ENCODE data around the gene BCL2A1.
"Not testable (repeated sequence)": the region's sequence is repeated elsewhere in the genome, so short reads cannot be mapped to it uniquely, and the experiment has no call there.

BCL2A1 gene

GRCh38 chr15:79919749-79920511 is 51.1 kb downstream of the BCL2A1 start:
- no peak for DNase-seq (ENCODE audit: low read depth, low spot score)
- no peak overlapping the region for H3K4me3 ChIP-seq (ENCODE audit: low read depth, low read length)
- in situ Hi-C loops (cut with HindIII; ENCODE audit: low sequenced_read_pairs): no loop called here
- no peak for TF ChIP-seq CTCF (IDR thresholded peaks at IDR 0.05; ENCODE audit: low read depth, low read length)

GRCh38 chr15:79919090-79919748 is 51.8 kb downstream of the BCL2A1 start:
- no peak overlapping the region for H3K4me3 ChIP-seq (ENCODE audit: low read depth, low read length)
- no peak for TF ChIP-seq CTCF (IDR thresholded peaks at IDR 0.05; ENCODE audit: low read depth, low read length)
- in situ Hi-C loops (cut with HindIII; ENCODE audit: low sequenced_read_pairs): no loop called here
- no peak for DNase-seq (ENCODE audit: low read depth, low spot score)

GRCh38 chr15:79918278-79918677 is 52.7 kb downstream of the BCL2A1 start:
- no peak for DNase-seq (ENCODE audit: low read depth, low spot score)
- in situ Hi-C loops (cut with HindIII; ENCODE audit: low sequenced_read_pairs): no loop called here
- no peak for TF ChIP-seq CTCF (IDR thresholded peaks at IDR 0.05; ENCODE audit: low read depth, low read length)
- no peak overlapping the region for H3K4me3 ChIP-seq (ENCODE audit: low read depth, low read length)

- DNase-seq (ENCODE audit: low read depth, low spot score): no peak
- in situ Hi-C loops (cut with HindIII; ENCODE audit: low sequenced_read_pairs): no loop called here
- H3K4me3 ChIP-seq (ENCODE audit: low read depth, low read length): no peak overlapping the region
- no peak for TF ChIP-seq CTCF (IDR thresholded peaks at IDR 0.05; ENCODE audit: low read depth, low read length)
Measured at GRCh38 chr15:79916502-79917132, 54.4 kb downstream of the BCL2A1 start.

- in situ Hi-C loops (cut with HindIII; ENCODE audit: low sequenced_read_pairs); H3K4me3 ChIP-seq (ENCODE audit: low read depth, low read length); DNase-seq (ENCODE audit: low read depth, low spot score): not testable (repeated sequence)
Measured at GRCh38 chr15:79915776-79916501, 55.1 kb downstream of the BCL2A1 start.

- in situ Hi-C loops (cut with HindIII; ENCODE audit: low sequenced_read_pairs): no loop called here
- no peak for DNase-seq (ENCODE audit: low read depth, low spot score)
- no peak overlapping the region for H3K4me3 ChIP-seq (ENCODE audit: low read depth, low read length)
- no peak for TF ChIP-seq CTCF (IDR thresholded peaks at IDR 0.05; ENCODE audit: low read depth, low read length)
Measured at GRCh38 chr15:79914728-79915127, 56.3 kb downstream of the BCL2A1 start.
